Measurements from ENCODE around the gene KCNN1. TPM values are rescaled to one million over a fixed set of nuclear protein-coding genes. Genes with fewer than 3 reads are reported as not detected.
A peak's percentile ranks its signal among the peaks of the same experiment; 100 is the strongest.

The KCNN1 gene
- total RNA-seq, 1 donor from 2014 or later: 0.38 TPM

DNA sequence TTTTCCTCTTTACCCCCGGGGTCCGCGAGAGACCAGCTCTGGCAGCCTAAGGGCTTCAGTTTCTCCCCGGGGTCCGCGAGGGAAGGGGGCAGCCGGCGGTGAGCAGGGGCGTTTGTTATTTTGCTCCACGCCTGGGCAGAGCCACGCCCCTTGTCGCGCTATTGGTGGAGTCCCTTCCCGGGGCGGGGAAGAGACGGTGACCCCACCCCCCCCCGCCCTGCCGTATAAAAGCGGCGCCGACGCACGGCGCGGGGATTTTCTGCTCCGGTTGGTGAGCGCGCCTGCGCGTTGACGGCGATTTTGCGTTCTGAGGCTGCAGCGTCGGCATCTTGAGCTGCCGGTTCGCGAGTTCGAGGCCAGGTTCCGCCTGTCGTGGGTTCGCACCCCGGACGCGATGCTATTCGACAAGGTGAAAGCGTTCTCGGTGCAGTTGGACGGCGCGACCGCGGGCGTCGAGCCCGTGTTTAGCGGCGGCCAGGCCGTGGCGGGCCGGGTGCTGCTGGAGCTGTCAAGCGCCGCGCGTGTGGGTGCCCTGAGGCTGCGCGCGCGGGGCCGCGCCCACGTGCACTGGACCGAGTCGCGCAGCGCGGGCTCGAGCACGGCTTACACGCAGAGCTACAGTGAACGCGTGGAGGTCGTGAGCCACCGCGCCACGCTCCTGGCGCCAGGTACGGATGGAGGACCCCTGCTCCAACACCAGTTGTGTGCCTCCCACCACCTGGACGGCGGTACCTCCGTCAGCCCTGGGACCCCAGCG lies 41.2 kb downstream of the KCNN1 start, which contains the start of gene ARRDC2:
TSS of gene ARRDC2 (plus strand) at position 254 of the 757 bp plus-strand sequence. CDS start at position 395, 141 bp downstream.
- peaks cover 64% of the 10 kb centered on the region for H3K4me1 ChIP-seq
- peak within 1 kb of the TSS; percentile 67 for H3K4me3 ChIP-seq
- no peaks in the 10 kb centered on the region for H3K9me3 ChIP-seq (replicated peaks)
- TF ChIP-seq CTCF (IDR thresholded peaks at IDR 0.05; ENCODE audit: borderline replicate concordance): no peak
- intact Hi-C loops (cut with micrococcal nuclease): loop anchor here (2.0 to 5.0 kb wide), 2 partner anchors 39 to 51 kb away; no protein-coding TSS in a partner anchor
- peaks cover 46% of the 10 kb centered on the region for H3K36me3 ChIP-seq
- peak; percentile 91 for DNase-seq
- H3K27me3 ChIP-seq (ENCODE audit: low read depth): peaks cover 1% of the 10 kb centered on the region
- peak within 1 kb of the TSS; percentile 90 for H3K27ac ChIP-seq (replicated peaks)

DNA sequence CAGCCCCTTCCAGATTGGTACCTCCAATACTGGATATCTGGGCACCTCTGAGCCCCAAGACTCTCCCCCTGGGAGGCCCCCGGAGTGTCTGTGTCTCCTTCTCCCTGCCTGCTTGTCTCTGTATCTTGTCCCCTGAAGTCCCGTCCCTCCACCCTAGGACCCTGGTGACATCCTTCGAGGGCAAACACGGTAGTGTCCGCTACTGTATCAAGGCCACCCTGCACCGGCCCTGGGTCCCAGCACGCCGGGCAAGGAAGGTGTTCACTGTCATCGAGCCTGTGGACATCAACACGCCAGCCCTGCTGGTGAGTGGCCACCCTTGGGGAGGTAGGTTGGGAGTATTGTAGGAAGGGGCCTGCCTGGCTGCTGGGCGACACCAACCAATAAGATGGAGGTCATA lies 41.9 kb downstream of the KCNN1 start:
- intact Hi-C loops (cut with micrococcal nuclease): loop anchor here (5.0 kb wide), 1 partner anchor 38 kb away; no protein-coding TSS in a partner anchor
- Histone ChIP-seq H3K36me3 (peaks cover 53% of the 10 kb centered on the region), H3K4me3 (peak overlapping the region; percentile 67), H3K27ac (replicated peaks) (peak overlapping the region; percentile 90), H3K27me3 (ENCODE audit: low read depth) (no peaks in the 10 kb centered on the region), H3K9me3 (replicated peaks) (no peaks in the 10 kb centered on the region), H3K4me1 (peaks cover 69% of the 10 kb centered on the region)
- no peak for DNase-seq
- no peak for TF ChIP-seq CTCF (IDR thresholded peaks at IDR 0.05; ENCODE audit: borderline replicate concordance)

DNA sequence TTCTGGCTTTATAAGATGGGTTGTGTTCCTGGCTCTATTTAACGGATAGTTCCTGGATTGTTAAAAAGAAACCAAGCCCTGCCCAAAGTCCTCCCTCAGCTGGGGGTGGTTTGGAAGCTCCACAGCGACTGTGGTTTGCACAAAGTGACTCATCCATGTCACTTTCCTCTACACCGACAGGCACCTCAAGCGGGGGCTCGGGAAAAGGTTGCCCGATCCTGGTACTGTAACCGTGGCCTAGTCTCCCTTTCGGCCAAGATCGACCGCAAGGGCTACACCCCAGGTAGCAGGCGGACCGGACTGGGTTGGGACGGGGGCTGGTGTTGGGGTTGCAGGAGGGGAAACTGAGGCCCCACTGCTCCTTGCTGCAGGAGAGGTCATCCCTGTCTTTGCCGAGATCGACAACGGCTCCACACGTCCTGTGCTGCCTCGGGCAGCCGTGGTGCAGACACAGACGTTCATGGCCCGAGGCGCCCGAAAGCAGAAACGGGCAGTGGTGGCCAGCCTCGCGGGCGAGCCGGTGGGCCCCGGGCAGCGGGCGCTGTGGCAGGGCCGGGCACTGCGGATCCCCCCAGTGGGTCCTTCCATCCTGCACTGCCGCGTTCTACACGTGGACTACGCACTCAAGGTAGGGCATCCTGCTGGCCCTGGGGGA lies 42.6 kb downstream of the KCNN1 start:
- Histone ChIP-seq H3K4me1 (peaks cover 76% of the 10 kb centered on the region), H3K36me3 (peaks cover 56% of the 10 kb centered on the region), H3K9me3 (replicated peaks) (no peaks in the 10 kb centered on the region), H3K27me3 (ENCODE audit: low read depth) (no peaks in the 10 kb centered on the region), H3K27ac (replicated peaks) (peak overlapping the region; percentile 90), H3K4me3 (peak overlapping the region; percentile 67)
- no peak for DNase-seq
- intact Hi-C loops (cut with micrococcal nuclease): loop anchor here (5.0 kb wide), 1 partner anchor 38 kb away; no protein-coding TSS in a partner anchor
- TF ChIP-seq CTCF (IDR thresholded peaks at IDR 0.05; ENCODE audit: borderline replicate concordance): no peak

DNA sequence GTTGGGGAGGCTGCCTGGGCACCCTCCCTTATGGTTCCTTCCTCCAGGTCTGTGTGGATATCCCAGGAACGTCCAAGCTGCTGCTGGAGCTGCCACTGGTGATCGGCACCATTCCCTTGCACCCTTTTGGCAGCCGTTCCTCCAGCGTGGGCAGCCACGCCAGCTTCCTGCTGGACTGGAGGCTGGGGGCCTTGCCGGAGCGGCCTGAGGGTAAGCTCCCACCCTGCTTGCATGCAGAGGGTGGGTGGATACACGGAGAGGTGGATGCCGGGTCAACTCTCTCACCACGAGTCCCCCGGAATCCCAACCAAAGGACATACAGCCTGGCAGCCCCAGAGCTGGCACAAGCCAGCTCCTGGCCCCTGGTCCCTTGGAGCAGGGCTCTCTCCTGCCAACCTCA lies 43.2 kb downstream of the KCNN1 start:
- Histone ChIP-seq H3K9me3 (replicated peaks) (no peaks in the 10 kb centered on the region), H3K36me3 (peaks cover 62% of the 10 kb centered on the region), H3K27ac (replicated peaks) (peak overlapping the region; percentile 90), H3K27me3 (ENCODE audit: low read depth) (no peaks in the 10 kb centered on the region), H3K4me1 (peaks cover 82% of the 10 kb centered on the region), H3K4me3 (peak overlapping the region; percentile 67)
- no peak for DNase-seq
- no peak for TF ChIP-seq CTCF (IDR thresholded peaks at IDR 0.05; ENCODE audit: borderline replicate concordance)
- intact Hi-C loops (cut with micrococcal nuclease): no loop called here

GRCh38 chr19:18013210-18014111 lies 46.6 kb downstream of the KCNN1 start:
- intact Hi-C loops (cut with micrococcal nuclease): no loop called here
- TF ChIP-seq CTCF (IDR thresholded peaks at IDR 0.05; ENCODE audit: borderline replicate concordance): no peak
- H3K36me3 ChIP-seq: peaks cover 68% of the 10 kb centered on the region
- peak overlapping the region; percentile 98 for H3K27ac ChIP-seq (replicated peaks)
- peak overlapping the region; percentile 67 for H3K4me3 ChIP-seq
- H3K4me1 ChIP-seq: peaks cover 99% of the 10 kb centered on the region
- H3K9me3 ChIP-seq (replicated peaks): no peaks in the 10 kb centered on the region
- peak; percentile 27 for DNase-seq
- no peaks in the 10 kb centered on the region for H3K27me3 ChIP-seq (ENCODE audit: low read depth)

All from left ventricle myocardium inferior (tissue), 1 donor.